CD4-positive, alpha-beta T cell treated with Interleukin-4 for 4 hours (primary cell): Measurements from ENCODE around the gene IL18R1.

Experiments
- DNase-seq: peaks from one replicate; pipeline ENCODE4 v3.0.0-alpha.2; 2020

The IL18R1 gene

GRCh38 chr2:102346381-102347130 is 9.0 kb upstream of the IL18R1 start:
- no peak for DNase-seq

DNA sequence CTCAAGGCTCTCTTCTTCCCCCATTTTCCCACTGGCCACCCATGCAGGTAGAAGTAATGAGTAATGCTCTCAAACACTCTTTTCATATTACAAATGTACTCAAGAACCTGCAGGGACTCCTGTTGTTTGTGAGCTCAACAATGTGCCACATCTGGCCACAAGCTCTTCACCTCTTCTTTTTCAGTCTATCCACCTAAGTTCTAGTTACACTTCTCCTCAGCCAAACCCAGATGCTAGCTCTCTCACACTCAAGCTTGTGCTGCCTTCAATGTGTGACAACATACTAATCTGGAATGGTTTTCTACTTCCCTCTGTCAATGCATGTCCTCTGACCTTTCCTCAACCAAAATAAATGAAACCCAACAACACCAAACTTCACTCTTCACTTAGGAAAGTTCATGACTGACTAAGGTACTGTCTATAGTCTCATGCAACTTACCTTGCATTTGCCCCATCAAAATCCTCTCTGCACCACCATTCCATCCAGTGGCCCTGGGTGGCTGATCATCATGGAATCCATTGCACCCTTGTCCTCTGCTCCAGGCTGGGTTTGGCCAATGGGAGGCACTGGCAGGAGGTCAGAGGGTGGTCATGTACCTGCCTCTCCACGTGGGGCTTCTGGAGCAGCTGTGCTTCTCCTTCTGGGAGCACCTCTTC is 5.3 kb upstream of the IL18R1 start:
- no peak for DNase-seq

DNA sequence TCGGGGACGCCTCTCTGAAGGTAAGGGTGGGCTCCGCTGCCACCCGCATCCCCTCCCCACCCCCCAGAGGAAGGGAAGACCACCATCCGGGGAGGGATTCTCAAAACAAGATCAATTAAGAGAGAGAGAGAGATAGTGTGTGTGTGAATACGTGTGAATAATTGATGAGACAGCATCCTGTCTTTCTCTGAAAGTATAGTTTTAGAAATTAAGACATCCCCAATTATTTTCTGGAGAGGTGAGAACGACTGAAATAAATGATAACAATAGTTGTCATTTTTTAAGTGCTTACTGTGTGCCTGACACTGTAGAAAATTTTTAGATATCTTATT is 751 bp downstream of the IL18R1 start:
- DNase-seq = no peak

- DNase-seq = no peak
Measured at GRCh38 chr2:102356741-102357140, 1.1 kb downstream of the IL18R1 start.

GRCh38 chr2:102357937-102358336 is 2.3 kb downstream of the IL18R1 start:
- no peak for DNase-seq

DNA sequence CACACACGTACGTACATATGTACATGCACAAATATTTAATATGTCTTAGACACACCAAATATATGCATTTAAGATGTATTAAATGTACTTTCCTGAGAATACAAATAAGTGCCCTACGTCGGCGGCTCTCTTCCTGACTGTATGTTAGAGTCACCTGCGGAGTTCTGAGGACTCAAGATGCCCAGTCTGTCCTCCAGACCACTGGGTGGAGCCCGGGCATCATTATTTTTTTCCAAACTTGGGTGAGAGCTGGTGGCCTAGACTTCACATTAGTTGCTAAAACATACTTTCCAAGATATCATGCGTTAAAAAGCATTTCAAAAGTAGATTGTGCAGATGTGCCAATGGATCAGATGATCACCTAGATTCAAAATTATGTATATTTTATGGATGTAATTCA is 2.9 kb downstream of the IL18R1 start:
- DNase-seq = peak; percentile 40

DNA sequence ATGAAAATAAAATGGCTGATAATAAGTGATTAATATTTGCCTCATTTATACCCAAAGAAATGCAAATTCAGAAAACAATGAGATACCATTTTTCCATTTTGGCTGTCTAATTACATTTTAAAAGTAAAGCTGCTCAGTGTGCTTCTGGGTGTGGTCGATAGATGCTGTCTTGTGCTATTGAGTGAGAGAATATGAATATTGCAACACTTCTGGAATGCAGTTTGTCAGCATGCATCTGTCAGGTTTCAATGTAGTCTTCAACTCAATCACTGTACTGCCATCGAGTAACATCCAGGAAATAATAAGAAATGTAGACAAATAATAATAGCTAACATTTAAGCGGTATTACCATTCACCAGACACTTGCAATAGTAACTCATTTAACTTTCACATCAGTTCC is 3.9 kb downstream of the IL18R1 start:
- DNase-seq = no peak

DNA sequence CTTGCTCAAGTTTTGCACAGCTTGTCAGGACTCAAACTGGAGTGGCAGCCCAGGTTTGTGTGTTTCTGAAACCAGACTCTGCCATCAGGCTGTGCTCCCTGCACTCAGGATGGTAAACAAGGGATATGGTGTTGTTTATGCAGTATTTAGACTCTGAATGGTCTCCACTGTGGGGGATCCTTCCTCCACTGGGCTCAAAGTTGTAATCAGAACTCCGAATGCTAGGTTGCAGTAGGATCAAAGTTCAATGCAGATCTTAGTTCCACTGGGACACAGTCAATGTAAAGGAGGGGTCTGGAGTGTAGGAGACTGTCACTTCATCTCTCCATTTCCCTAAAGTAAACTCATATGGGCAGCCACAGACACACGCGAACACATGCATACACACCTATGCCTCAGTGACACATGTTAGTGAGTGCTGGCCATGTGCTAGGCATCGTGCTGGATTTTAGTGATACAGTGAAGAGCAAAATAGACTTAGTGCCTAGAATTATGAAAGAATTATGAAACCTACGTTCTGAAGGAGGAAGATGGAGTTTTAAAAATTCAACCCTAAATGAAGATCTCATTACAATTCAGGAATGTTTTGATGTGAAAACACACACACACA is 6.1 kb downstream of the IL18R1 start:
- no peak for DNase-seq

DNA sequence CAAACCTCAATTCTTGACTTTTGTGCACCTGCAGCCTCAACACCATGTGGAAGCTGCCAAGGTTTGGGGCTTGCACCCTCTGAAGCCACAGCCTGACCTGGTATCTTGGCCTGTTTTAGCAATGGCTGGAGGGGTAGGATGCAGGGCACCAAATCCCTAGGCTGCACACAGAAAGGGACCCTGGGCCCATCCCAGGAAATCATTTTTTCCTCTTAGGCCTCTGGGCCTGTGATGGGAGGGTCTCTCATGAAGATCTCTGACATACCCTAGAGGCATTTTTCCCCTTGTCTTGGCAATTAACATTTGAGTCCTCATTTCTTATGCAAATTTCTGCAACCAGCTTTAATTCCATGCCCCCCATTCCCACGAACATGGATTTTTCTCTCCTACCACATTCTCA is 10.2 kb downstream of the IL18R1 start:
- DNase-seq = no peak

GRCh38 chr2:102366406-102367112 is 11.0 kb downstream of the IL18R1 start:
- peak; percentile 47 for DNase-seq

- DNase-seq = peak; percentile 71
Measured at GRCh38 chr2:102367331-102367971, 11.9 kb downstream of the IL18R1 start.

DNA sequence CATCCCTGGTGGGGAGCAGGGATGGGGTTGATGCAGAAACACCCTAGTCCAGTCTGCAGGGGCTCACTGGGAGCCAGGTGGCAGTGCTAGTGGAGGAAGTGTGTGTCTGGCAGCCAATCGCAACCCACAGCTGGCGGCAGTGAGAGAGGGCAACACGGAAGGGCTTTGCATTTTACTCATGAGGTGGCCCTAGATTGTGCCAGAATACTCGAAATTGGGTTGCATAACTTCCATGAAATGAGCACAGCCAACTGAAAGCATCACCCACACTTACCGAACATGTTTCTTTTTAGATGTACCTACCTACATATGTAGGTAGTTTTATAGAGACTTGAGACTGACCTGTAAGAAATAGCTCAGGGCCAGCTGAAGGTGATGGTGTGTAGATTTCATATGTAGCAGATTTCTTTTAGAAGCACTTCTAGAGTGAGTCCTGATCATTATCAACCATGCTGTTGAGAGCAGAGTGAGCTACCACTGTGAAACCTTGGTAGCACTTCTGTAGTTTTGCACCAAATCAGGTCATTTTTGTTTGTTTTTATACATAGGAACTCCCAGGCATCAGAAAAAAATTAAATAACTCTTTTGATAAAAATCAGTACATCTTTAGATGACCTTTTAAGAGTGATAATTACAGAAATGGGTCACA is 13.0 kb downstream of the IL18R1 start:
- DNase-seq = peak; percentile 24

DNA sequence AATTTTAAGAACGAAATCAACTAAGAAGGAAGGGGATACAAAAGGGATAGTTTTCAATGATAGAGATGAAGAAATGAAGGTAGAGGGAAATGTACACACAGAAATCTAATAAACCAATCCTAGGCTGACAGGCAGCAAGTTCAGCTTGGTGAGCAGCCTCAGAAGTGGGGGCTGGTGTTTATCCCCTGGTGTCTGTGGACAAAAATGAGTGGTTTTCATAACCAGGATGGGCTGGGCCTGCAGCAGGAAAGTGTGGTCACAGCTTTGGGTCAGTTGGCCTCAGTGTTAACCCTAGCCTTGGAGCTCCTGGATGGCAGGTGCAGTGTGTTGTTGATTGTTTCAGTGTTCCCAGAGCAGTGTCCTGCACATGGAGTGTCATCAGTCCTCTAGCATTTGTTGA is 14.3 kb downstream of the IL18R1 start:
- DNase-seq = no peak

- DNase-seq = no peak
Measured at GRCh38 chr2:102376052-102376591, 20.5 kb downstream of the IL18R1 start.

- DNase-seq = no peak
Measured at GRCh38 chr2:102383722-102384121, 28.1 kb downstream of the IL18R1 start.

- DNase-seq = no peak
Measured at GRCh38 chr2:102385522-102385921, 29.9 kb downstream of the IL18R1 start.

DNA sequence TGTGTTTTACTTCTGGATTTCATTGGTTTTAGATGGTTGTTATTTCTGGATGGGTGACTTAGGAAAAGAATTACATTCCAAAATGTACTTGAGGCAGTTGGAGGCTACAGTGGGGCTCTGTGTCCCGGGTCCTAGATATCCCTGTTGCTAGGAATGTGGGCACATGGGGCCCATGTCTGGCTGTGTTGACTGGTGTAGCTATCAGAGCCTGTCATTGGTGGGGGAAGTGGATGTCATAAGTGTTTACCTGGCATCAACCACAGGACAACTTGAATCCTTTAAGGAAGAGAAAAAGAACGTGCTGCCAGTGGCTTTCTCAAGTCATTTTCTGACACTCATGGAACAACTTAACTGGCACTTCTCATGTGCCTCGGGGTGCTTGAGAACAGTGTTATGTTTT is 30.4 kb downstream of the IL18R1 start:
- DNase-seq = no peak

GRCh38 chr2:102386867-102387541 is 31.4 kb downstream of the IL18R1 start:
- DNase-seq = no peak

DNA sequence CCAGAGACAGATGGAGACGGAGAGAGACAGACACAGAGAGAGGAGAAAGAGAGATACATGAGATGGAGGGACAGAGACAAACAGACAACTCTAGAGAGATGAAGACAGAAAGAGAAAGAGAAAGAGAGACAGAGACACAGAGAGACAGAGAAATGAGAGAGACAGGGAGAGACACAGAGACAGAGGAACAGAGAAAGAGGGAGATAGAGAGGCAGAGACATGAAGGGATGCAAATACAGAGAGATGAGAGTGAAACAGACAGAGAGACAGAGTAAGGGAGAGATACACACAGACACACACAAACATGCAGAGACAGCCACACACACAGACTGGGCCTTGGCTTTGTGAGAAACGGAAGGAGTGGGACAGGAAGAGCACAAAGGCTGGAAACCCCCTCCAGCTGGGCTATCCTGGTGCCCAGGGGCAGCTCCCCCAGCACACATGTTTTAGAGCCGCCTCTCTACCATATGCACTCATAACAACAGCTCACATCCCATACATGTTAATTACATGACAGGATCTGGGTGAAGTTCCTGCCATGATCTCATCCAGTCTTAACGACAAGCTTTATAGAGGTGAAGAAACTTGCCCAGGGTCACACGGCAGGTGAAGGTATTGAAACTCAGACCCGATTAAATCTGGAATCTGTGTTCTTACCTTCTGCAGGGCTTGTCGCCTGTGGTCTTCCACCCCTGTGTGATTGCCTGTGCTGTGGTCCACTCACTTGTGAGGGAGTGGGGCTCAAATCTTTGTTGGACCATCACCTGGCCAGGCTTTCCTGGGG is 32.4 kb downstream of the IL18R1 start:
- DNase-seq = no peak

- DNase-seq = peak; percentile 71
Measured at GRCh38 chr2:102391565-102391964, 36.0 kb downstream of the IL18R1 start.

DNA sequence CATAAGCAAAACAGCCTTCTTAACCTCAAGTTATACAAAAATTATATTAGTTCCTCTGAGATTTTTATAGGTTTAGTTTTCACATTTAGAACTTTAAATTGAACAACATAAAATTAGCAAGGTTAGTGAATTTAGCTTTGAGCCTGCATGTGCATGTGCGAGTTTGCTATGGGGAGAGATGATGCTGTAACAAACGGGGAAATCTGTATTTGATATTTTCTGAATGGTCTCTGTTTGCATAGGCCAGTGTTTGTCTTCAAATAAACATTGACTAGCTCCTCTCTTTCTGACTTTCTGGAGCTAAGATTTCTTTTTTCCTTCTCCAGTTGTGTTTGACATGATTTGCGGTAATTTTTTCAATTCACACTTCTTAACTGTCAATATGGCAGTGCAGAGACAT is 36.5 kb downstream of the IL18R1 start:
- no peak for DNase-seq
